HG03159 (cell line): Measurements from ENCODE around the gene RSU1.

Experiments
- ATAC-seq: cut with Tn5 transposase; IDR thresholded peaks from one replicate; pipeline ENCODE4 v1.9.1; 2021; ENCODE audit warnings: mild to moderate bottlenecking, moderate library complexity; ENCODE audit not compliant: unreplicated experiment

Gene RSU1

DNA sequence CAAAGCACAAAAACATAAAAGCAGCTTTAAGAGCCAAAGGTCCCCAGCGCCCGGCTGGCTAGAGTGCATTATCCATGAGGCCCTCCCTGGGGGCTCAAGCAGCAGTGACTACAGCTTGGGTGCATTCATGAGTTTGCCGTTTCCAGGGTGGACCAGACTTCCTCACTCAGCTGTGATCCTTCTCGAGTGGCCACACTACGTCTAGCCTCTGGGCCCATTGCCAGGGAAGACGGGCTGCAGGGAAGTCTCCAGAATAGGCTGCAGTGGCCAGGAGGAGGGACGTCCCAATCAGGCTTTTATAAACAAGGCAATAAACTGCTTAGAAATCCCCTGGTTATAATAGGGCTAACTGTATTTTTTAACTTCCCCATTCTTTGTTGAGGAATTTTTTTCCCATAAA, 206.2 kb downstream of the RSU1 start:
- ATAC-seq: no peak

DNA sequence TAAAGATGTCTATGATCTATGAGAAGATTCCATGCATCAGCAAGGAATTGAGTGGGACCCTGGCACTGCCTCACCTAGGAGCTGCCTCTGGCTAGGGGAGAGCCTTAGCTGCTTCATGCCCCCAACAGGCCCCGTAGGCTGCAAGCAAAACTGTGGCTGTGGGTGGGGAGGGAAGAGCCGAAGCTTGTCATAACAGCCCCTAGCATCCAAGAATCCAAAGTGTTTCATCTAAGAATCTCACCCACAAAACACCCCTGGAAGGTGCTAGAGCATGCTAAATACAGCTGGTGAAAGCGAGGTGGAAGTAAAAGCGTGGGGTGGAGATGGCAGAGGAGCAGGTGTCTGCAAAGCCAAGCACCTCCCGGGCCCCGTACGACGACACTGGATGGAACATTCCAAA, 208.0 kb downstream of the RSU1 start:
- ATAC-seq: no peak

DNA sequence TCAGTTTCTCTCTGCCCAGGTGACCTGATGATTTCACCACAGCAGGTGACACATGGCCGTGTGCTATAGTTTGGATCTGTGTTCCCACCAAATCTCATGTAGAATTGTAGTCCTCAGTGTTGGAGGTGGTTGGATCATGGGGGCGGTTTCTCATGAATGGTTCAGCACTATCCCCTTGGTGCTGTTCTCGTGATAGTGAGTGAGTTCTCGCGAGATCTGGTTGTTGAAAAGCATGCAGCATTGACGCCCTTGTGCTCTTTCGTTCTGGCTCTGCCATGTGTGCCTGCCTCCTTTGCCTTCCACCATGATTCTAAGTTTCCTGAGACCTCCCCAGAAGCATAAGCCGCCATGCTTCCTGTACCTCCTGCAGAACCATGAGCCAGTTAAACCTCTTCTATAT, 210.3 kb downstream of the RSU1 start:
- no peak for ATAC-seq

DNA sequence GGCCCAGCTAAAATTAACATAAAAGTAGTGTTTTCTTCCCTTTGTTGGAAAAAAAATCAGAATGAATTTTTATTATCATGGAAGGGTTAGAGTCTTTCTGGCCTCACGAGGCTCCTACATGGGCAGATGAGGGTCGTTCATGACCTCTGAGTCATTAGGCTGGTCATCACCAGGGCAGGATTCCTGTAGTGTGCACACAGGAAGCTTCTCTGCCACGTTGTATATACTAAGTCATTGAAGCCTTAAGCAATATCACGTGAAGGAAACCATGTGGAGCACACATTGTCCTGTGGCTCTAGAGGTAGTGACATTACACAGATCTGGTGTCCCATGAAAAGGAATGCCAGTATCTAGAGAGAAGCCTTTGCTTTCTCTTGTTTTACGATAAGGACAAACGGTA, 210.8 kb downstream of the RSU1 start:
- ATAC-seq: no peak

DNA sequence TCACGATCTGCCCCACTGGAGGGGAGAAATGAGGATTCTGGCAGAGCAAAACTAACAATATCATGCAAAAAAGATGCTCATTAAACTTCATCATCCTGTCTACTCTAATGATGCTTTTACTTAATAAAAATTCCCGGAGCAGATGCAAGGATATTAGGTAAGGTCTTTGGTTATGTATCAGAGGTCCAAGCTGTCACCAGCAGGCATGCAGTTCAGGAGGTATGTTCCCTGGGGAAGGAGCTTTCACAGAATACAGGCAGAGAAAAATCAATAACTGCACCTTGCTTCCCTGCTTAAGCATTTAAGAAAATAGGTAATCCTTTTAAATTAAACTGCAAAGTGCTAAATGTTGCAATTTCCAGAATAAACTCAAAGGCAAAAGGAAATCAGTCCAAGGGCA, 213.9 kb downstream of the RSU1 start:
- no peak for ATAC-seq

DNA sequence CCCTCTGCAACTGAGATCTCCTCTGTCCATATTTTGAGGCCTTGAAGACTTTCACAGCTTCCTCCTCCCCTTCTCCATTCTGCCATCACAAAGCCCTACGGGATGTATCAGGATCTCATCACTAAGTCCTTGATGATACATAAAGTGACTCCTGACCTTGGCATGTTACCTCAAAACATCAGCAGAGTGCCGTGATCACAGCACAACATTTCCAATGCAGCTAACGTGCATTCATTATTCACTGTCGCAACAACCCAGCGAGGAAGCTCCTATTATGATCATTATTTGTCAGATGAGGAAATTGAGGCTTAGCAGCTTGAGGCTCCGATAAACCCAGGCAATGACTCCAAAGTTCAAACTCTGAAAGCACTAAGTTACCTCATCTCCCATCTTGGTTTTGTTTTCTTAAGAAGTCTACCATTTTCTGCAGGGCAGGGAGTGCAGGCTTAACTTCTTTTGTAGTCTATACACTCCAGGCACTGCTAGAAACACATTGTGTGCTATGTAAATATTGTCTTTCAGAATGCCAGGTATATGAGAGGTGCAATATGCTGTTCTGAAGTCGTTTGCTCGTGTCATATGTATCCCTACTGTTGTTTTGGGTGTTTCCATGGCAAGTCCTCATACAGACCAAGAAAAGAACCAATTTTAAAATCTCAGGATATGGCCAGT, 215.0 kb downstream of the RSU1 start:
- no peak for ATAC-seq

DNA sequence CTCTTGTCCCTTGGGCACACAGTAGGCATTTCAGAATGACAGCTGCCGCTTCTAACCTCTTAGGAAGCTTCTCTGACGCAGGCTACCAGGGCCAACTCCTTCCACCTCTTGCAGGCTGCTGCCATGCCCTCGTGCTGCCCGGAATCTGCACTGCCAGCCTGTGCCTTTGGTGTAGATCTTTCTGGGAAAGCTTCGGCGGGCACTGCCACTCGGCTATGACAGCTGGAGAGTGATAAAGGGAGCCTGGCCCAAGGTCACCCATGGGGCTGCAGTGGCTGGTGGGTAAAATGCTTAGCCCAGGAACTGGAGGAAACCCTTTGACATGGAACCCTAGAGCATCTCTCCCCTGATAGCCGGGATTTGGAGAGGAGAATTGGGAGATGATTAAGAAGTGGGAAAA, 217.6 kb downstream of the RSU1 start:
- no peak for ATAC-seq

DNA sequence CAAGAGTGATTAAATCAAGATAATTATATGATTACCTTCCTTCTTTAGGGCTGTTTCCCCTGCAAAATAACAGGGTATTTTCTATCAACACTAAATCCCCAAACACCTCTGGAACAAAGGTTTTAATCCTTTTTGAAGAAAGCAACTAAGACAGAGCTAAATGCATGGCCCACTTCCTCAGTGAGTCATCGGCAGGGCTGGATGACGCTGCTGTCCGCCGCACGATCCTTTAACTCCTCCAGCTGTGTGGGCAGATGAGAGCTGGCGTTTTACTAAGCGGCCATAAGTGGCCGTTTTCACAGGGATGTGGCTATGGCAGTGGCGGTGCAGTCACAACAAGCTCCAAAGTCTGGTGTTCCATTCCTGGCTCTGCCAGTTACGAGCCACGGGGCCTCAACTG, 219.6 kb downstream of the RSU1 start:
- no peak for ATAC-seq

DNA sequence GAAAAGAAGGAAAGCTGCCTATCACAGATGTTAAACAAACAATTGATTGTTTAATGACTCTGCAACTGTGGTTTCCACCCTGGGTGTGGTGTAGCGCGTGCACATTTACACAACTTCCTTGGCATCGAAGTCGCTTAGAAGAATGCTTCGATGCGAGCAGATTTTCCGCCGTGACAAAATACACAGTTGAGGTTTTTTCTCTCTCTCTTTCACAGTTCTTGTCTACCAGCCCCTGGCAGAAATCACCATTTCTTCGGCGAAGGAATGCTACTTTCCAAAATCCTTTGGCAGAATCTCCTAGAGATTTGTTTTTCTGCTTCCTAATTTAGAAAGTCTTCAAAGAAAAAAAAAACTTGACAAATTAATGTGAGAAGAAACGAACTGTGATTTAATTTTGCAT, 224.8 kb downstream of the RSU1 start:
- ATAC-seq: no peak

DNA sequence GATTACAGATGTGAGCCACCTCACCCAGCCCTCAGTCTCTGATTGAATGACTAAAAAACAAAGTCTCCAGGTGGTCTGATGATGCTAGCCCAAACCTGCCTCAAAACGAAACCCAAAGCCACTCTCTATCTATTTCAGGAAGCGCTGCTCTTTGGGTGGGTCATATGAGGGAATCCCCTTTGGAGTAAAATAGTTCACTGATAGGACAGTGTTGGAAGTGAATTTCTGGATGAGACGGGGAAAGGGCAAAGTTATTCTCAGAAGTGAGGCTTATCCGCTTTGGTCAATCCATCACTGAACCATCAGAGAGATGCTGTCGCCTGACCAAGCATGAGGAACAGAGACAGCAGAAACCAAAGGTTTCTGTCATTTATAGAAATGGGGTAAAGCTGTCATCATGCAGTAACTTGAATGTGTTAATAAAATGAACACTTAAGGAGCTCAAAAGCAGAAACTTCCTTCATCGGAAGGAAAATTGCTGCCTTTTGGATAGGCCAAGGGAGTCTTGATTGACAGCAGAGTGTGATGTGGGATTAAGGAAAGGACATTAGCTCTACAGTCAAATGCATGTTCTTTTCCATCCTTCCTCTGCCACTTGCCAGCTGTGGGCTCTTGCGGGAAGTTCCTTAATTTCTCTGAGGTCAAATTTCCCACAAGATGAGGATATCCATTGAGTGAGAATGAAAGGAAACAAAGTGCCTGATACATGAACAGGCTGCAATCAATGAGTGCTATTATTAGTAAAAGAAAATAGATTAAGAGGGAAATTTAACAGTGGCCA, 230.7 kb downstream of the RSU1 start:
- peak; percentile 95 for ATAC-seq

DNA sequence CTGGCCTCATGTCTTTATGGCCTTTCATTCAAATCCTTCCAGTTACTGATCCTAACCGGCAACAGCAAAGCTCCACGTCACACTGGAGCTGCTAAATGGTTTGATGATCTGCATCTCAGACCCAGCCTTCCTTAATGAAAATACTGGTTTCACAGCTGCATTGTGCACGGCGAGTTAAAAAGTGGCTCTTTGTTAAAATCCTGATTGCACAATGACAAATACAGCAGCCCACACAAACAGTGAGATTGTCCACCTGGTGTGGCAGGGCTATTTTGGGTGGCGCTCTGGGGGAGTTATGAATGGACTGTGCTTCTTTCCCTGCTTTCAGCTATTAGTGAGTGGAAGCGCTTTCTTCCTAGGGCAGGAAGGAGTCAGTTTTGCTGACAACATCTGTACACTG, 232.1 kb downstream of the RSU1 start:
- ATAC-seq: no peak

DNA sequence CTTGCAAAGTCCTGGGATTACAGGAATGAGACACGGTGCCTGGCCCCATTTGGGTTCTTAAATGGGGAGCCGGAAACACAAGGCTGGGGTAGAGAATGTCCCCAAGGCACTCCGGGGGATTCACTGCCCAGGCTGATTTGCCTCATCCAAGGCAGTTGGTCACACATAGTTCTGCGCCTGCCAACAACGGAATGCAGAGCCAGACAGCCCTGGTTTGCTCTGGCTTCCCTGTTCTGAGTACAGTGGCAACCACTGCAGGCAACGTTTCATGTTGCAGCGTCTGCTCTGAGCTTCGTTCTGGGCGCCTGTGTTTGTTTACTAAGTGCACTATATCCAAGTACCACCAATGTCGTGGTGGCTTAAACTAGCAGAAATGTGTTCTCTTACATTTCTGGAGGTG, 233.8 kb downstream of the RSU1 start:
- no peak for ATAC-seq

DNA sequence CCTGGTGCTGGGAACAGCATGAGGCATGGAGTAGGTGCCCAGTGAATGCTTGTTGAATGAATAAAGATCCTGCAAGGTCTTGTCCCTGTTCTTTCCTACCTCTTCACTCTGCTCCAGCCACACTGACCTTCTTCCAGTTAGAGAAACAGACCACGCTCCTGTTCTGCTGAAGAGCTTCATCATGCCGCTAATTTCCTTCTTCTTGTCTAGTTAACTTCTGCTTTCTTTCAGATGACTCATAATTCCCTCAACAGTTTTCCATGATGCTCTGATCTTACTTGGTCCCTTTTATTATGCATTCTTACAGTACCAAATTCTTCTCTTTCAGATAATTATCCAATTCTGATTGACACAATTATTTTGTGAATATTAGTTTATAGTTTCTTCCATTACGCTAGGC, 236.0 kb downstream of the RSU1 start:
- no peak for ATAC-seq

DNA sequence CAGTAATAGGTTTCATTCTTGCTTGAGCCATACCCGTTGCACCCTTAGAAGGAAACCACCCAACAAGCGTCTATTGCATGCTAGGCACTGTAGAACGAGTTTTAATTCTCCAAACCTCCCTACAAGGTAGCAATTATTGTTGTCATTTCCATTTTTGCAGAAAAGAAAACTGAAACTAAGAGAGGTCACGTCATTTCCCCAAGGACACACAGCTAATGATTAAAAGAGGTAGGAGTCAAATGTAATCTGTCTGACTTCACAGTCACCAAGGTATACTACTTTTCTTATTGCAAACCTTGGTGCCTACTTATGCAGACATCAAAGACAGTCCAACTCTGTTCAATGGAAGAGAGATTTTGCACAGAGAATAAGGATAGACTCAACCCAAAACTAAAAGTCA, 246.5 kb downstream of the RSU1 start:
- peak; percentile 93 for ATAC-seq

DNA sequence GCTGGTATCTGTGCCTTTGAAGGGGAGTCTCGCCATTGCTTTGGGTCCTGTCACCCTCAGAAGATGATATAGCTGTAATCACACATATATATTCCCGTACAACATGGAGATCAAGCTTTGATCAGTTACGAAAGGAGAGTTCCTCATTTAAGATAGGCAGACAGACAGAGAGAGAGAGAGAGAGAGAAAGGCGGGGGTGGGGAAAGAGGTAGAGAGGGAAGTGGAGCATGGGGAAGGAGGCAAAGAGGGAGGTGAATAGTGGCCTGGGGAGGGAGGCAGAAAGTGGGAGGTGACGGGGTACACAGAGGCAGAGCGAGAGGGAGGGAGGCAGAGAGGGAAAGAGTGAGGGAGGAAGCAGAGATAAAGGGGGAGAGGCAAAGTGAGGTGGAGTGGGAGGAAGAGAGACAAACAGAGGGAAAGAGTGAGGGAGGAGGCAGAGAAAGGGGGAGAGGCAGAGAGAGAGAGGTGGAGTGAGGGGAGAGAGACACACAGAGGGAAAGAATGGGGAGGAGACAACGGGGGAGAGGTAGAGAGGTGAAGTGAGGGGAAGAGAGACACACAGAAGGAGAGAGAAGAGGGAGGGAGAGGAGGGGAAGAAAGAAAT, 250.9 kb downstream of the RSU1 start:
- ATAC-seq: no peak

DNA sequence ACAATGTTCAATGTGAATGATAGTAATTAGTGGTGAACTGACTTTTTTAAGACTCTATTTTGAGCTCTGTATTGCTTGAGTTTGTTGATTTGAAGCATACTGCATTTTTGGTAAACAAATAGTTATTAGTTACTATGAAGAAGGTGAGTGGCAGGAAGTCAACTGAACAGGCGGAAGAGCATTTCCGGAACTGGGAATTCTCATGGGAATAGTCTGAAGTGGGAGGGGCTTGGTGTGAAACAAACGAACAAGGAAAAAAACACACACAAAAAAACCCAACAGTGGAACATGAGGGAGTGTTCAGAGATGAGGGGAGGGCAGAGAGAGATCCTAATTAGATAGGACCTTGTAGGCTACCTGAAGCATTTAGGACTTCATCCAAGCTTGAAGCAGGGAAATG, 251.6 kb downstream of the RSU1 start:
- ATAC-seq: no peak

DNA sequence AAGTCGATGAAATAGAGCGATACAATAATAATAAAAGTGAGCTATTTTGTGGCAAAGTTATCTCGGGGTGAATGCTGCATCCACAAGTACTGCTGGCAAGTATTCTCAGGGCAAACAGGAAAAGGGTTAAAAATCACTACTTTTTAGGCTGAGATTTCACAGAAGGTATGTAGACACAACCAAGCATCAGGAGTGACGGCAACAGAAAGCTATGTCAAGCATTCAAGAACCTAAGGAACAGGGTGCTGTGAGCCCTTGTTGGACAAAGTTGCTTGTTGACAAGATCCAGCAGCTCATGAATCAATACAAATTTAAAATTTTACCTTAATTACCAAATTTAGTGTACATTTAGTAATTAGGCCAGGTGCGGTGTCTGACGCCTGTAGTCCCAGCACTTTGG, 254.3 kb downstream of the RSU1 start:
- no peak for ATAC-seq

DNA sequence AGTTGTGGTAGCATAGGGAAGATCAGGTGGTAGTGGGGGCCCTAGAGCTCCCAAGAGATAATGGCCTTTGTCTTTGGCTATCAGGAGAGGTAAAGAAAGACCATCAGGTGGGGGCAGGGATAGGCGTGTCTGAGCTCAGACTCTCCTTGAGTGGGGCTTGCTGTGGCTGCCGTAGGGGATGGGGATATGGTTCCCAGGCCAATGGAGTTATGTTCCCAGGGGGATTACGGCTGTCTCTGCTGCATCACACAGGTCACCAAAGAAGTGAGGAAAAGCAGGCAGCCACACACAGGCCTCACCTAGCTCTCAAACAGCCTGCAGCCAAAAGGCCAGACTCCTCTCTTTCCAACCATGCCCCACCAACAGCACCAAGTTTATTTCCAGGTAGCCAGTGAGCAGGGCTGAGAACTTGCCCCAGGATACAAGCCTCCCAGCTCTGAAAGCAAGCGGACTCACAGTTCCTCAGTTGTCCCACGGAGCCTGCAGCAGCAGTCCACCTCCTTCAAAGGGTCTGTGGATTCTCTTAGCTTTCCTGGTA, 257.9 kb downstream of the RSU1 start:
- no peak for ATAC-seq

DNA sequence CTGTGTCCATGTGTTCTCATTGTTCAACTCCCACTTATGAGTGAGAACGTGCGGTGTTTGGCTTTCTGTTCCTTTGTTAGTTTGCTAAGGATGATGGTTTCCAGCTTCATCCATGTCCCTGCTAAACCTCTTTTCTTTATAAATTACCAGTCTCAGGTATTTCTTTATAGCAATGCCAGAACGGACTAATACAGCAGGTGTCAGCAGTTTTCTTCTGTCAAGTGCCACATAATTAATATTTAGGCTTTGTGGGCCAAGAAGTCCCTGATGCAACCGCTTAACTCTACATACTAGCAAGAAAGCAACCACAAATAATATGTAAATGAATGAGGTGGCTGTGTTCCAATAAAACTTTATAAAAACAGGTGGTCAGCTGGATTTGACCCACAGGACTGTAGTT, 269.3 kb downstream of the RSU1 start:
- ATAC-seq: no peak

DNA sequence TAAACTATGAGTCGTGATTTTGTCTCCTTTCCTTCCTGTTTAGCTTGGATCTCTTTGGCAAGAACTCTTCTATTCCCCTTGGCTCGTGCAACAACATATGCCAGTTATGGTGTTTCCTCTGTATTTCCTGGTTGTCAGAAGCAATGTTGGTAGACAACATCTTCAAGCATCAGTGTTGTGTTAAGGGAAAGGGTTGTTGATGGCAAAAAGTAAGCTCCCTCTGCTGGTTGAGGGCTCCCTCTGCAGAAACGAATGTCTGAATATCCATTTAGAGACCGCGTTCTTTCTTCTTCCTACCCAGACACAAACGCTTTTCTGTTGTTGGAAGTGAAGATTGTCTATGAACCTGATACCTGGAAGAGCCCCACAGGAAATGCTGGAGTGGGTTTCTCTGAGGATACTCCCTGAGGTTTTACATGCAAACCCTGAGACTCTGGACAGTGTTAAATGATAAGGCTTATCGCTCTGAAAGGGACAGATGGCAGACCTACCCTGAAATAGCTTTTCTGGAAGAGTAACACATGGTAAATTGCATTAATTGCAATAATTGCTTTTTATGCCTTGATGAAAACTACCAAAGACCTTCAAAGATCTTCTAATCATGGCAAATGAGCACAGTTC, 272.0 kb downstream of the RSU1 start:
- ATAC-seq: peak; percentile 79

DNA sequence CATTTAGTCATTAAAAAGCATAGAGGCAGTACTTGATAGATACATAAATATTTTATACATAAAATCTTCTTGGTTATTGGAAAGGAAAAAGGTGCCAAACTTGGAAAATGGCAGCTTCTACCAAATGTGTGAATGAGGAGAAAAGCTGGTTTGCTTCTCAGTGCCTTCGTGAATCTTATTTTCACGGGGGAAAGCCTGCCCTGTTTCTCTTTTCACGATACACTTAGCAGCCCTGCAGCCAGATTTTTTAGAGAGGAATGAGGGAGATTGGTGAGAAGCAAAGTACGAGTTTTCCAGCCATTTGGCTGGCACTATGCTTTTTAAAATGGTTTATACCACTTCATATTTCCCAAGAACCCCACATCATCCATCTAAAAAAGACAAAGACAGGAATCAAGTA, 272.6 kb downstream of the RSU1 start:
- ATAC-seq: no peak

DNA sequence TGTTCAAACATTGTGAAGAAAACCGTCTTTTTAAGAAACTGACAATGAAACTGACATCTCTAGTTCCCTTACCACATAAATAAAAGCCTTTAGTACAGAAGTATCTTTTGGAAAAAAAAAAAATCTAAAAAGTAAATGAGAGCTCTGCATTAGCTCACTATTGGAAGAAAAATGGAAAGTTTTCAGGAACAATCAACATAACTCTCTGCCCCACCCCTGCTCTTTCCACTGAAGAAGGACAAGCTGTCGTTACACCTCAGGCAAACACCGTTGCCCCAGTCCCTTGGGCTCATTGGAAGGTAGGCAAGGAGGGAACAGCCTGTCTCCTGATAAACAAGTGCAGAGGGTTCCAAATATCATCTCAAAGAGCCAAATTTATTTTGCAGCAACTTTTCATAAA, 273.1 kb downstream of the RSU1 start:
- no peak for ATAC-seq
